SHP77 treated with DMSO at 0.1 percent for 48 hours (cell line): ENCODE results near the gene ZFP1.
"Not testable (repeated sequence)": the region's sequence is repeated elsewhere in the genome, so short reads cannot be mapped to it uniquely, and the experiment has no call there.

Experiments used
- DNase-seq: peaks from one replicate; lab custom pipeline; 2025; lab: John Stamatoyannopoulos, UW

Gene ZFP1

DNA sequence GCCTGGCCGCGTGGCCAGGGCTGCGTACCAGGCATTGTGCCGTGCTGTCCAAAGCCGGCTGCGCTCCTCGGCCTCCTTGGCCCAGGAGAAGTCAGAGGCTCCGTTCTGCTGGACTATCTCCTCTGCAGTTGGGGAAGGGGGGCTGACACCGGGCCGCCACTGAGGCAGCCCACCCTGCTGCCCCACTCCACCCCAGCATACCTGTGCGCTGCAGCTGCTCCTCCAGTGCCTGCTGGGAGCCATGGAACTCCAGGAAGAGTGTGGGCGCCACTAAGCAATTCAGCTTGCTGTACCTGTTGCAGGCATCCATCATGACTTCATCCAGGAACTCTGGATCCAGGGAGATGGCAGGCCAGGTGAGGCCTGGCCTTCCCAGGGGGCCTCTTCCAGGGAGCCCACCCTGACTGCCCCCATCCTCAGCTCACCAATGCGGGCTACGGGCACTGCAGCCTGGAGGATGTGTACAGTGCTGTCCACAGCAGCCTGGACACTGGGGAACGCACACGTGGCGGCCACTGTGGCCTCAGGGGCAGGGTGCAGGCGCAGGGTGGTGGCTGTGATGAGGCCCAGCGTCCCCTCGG lies 34.7 kb upstream of the ZFP1 start:
- DNase-seq, result no peak

DNA sequence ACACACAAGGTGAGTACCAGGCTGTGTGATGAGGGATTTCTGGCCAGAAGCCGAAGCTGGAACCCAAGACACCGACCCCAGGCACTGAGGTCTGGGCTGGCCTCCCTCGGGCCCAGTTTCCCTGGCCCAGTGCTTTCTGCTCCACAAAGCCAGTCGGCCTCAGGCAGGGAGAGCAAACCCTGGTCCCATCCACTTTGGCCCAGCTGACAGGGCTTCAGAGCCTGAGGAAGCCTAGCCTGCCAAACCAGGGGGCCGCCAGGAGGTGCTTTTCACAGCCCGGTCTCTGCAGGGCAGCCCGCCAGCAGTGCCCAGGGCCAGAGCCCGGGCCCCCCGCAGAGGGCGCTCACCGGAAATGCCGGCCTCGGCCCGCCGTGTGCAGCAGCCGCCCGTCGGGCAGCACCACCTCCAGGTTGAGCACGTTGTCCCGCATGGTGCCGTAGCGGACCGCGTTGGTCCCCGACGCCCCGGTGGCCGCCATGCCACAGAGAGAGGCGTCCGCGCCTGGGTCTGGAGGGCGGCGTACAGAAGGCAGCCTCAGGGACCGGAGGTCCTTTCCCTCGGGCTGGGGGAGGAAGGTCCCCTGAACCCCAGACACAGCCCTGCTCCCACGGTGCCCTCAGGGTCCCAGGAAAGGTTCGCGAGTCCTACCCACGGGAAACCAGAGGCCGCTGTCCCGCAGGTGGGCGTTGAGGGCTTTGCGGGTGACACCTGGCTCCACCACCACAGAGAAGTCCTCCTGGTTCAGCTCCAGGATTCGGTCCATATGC lies 34.0 kb upstream of the ZFP1 start:
- DNase-seq, result no peak

DNA sequence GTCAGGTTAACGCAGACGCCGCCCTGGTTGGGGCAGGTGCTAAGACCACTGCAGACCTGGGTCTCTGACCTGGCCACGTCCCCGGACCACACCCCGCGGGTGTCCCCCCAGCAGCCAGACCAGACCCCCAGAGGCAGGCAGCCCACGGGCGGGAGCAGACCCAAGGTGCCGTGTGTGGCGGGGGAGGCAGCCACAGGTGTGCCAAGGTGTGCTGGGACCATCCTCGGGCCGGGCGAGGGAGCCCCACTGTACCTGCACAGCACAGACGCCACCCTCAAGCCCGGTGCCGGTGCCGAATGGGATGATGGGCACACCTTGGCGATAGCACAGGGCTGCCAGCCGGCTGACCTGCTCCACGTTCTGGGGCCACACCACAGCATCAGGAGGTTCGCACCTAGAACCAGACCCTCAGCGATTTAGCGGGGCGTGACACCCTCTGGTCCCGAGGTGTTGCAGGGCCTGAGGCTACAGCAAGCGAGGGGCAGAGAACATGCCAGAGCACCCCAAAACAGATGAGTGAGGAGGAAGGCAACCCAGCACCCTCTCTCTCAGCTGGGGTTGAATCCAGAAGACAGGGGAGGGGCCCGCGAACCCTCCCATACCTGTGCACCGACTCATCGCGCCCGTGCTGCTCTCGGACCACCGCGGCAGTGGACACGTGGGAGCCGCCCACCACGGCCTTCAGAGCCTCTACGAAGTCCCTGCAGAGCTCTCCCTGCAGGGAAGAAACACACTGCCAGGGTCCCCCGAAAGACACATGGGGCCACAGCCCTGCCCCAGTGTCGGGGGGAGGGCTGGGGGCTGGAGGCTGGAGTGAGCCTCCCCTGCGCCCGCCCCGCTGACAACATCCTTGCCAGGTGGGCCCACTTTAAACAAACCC lies 33.1 kb upstream of the ZFP1 start:
- no peak for DNase-seq

DNA sequence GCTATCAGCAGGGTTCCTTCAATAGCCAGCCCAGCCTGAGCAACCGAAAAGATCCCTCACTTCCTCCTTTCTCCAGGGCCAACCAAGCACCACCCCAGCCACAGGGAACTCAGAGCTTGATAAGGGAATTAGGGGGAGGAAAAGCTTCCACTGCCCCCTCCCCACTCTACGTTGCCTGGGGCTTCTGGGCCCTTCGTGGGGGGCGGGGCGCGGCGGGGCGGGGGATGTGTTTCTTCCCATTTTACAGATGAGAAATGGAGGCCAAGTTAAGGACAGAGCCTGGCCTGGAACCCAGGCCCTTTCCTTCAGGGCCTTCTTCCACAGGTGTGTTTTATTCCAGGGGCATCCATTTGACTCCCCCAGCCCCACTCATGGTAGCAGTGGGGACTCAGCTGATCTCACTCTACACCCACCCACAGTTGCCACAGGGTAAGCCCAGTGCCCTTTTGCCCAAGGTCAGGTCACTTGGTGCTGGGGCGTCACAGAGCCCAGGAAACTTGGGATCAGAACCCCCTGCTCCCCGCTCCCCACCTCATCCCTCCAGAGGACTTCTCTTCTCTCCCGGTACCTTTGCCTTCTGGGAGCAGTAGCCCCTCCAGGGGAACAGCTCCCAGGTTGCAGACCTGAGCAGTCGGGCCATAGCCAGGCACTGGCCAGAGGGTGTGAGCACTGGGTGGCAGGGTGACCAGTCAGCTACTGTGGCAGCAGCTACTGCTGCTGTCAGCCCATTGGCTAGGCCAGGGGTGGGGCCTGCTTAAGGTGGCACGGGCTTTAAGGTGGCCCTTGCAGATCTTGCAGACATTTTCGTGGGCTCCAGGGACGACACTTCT lies 32.0 kb upstream of the ZFP1 start, which contains the start of gene LDHD:
Gene LDHD (minus strand): TSS at position 700 of the 830 bp plus-strand sequence. CDS start 60 bp downstream, at position 640.
- peak; percentile 66 for DNase-seq

DNA sequence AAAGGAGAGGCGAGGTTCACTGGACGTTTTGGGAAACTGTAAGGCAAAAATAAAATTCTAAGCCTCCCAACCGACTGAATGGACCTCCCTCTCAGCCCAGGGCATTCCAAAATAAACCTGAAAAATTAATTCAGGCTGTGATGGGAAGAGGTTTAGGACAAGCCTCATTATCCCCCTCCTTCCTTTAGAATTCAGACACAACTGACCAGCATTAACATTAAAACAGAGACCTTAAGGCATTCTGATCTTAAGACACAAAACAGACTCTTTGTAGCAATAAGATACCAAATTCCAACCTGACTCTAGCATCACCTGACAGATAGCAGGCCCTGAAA lies 31.4 kb upstream of the ZFP1 start:
- DNase-seq, result no peak

DNA sequence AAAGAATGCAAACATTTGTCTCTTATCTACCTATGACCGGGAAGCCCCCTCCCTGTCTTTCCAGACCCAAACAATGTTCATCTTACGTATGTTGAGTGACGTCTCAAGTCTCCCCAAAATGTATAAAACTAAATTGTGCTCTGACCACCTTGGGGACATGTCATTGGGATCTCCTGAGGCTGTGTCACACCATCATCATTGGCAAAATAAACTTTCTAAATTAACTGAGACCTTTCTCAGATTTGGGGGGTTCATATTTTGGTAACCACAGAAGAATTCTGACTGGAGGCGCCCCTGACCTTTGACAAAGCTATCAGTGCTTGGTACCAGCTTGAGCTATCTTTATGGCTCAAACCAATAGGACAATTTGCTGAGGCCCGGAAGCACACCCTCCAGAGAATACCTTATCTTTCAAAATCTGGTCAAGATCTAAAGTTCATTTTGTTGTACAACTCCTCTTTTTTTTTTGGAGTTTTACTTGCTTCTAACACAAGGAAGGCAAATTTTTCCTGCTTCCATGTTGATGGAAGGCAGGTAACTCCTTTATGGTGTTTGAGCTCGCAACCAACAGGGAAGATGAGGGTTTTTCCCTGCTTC lies 29.3 kb upstream of the ZFP1 start:
- DNase-seq, result no peak

DNA sequence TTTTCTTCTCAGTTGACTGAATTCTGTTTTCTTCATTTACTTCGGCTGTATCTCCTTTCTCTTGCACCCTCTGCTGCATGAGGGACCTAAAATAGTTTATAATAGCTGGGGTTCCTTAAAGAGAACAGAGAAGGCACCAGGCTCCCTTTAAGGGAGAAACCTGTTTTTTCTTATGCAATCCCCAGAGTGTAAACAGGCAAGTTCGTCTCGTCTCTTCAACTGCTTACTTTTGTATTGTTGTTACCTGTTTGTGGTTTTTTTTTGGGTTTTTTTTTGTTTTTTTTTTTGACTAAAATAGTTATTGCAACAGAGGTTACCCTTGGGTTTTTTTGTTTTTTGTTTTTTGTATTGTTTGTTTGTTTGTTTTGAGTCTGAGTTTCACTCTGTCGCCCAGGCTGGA lies 28.1 kb upstream of the ZFP1 start:
- no peak for DNase-seq

DNA sequence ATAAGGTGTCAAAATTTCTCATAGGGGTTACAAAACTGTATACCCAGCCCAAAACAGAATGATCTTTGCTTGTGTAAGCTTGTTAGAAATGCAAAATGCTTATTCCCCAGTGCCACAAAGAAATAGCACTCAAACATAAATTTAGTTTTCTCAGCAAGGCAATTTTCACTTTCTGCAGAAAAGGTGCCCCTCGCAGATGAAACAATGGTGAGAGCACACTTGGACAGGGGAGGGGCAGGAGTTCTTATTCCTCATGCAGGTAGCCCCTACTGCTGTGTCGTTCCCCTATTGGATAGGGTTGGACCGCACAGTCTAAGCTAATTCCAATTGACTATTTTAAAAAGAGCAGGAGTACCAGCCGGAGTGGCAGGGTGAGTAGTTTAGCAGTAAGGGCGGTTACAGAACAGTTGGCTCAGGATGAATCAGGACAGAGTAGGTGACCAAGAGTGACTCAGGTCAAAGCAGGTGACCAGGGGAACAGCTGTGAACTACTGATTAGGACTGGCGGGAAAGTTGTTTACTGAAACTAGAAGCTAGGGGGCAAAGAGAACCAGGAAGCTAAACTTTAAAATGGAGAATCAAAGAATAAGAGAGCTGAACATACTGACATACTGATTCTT lies 26.3 kb upstream of the ZFP1 start:
- no peak for DNase-seq

DNA sequence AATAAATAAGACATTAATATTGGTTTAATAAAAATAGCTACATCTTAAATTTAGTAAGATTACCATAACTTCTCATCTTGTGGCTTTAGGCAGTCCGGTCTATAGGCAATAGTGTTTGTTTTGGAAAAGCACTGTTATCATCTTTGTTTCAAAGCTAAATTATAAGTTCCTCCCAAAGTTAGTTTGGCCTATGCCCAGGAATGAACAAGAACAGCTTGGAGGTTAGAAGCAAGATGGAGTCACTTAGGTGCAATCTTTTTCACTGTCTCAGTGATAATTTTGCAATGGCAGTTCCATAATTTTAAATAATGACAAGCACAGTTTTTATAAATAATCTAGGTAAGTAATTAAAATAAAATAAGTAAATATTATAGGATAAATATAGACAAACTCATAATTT lies 25.7 kb upstream of the ZFP1 start:
- DNase-seq, result no peak

DNA sequence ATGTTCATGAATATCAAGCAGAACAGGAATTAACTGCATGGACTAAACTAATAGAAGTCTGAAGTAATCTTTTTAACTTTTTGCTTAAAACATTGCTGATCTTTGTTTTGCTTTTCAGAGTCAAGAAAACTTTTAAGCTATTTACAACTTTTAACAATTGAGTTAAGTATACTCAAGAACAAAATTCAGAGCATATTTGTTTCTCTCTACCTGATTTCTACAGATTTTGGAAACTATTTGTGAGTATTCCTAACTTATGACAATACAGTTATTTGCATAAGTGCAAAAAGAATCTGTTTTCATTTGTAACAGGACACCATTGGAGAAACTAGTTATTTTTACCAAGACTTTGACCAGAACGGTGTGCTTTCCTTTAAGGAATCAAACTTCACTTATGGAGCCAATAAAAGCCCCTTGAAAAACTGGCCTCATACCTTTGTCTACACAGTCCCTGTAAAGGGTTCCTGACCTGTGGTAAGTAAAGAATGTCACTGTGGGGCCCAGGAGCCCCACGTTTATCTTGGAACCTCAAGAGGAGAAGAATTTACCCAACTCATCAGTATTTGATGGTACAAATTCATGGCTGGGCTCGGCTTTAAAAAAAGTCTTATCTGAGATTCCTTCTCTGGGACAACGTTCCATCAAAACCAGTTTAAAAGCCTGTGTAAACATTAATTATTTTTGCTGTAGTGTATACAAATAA lies 20.5 kb upstream of the ZFP1 start:
- DNase-seq, result no peak

DNA sequence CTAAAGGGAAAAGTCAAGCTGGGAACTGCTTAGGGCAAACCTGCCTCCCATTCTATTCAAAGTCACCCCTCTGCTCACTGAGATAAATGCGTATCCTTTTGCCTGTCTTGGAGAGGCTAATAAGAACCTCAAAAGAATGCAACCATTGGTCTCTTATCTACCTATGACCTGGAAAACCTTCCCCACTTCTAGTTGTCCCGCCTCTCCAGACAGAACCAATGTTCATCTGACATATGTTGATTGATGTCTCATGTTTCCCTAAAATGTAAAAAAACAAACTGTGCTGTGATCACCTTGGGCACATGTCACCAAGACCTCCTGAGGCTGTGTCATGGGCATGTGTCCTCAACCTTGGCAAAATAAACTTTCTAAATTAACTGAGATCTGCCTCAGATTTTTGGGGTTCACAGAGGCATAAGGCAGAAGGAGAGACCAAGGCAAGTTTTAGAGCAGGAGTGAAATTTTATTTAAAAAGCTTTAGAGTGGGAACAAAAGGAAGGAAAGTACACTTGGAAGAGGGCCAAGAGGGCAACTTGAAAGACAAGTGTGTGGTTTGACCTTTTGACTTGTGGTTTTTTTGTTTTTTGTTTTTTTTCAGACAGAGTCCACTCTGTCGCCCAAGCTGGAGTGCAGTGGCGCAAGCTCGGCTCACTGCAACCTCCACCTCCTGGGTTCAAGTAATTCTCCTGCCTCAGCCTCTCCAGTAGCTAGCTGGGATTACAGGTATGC lies 18.7 kb upstream of the ZFP1 start:
- DNase-seq, result not testable (repeated sequence)

DNA sequence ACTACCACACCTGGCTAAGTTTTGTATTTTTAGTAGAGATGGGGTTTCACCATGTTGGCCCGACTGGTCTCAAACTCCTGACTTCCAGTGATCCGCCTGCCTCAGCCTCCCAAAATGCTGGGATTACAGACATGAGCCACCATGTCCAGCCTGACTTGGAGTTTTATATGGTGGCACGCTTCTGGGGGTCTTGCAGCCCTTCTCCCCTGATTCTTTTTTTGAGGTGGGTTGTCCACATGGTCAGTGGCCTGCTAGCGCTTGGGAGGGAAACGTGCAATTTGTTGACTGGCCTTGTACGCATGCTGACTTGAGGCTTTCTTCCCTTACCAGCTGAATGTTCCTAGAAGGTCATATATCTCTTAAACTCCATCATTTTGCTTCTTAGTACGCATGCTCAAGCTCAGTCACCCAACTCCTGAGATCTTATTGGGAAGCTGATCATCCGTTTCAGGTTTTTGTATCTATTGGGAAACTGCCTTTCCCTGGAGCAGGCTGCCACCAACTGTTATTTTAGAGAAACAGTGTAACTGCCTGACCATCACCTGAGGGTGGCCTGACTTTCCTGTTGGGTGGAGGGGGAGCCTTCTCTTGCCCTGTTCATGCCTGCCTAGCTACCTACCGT lies 18.1 kb upstream of the ZFP1 start:
- no peak for DNase-seq

DNA sequence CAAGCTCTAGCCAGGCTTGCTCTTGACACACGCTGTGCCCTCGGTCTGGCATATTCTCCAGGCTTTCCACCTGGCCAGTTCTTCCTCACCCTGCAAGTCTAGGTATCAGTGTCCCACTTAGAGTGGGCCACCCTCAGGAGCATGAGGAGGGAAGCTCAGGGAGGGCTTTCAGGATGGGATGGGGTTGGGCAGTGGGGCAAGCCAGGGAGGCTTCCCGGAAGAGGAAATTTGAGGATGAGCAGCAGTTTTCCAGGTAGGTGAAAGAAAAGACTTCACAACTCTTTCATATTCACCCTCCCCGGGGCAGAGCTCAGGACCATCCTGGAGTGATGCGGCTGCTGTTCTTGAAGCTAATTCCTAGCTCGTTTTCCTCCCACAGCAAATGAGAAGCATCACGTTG lies 17.2 kb upstream of the ZFP1 start:
- DNase-seq, result no peak

DNA sequence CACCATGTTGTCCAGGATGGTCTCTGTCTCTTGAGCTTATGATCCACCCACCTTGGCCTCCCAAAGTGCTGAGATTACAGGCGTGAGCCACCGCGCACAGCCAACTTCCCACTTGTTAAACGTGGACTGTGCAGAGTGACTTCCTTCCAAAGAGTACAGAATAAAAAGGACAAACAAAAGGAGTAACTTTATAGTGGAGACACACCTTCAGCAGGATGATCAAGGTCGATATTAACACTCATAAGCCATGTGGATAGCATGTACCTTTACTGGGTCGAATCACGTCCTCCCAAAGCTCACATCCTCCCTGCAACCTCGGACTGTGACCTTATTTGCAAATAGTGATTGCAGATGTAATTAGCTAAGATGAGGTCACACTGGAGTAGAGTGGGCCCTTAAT lies 10.1 kb upstream of the ZFP1 start:
- no peak for DNase-seq

DNA sequence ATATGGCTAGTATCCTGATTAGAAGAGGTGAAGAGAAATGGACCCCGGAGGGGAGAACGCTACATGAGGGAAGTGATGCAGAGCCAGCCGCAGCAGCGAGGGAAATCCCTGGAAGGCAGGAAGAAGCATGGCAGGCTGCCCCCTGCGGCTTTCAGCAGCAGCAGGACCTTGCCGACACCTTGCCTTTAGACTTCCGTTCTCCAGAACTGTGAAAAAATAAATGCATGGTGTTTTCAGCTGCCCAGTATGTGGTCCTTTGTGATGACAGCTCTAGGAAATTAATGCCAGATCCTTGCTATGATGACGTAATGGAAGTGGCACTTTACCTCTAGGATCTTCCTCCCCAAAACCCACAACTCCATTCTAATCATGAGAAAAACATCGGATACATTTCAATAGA lies 9.7 kb upstream of the ZFP1 start:
- no peak for DNase-seq

DNA sequence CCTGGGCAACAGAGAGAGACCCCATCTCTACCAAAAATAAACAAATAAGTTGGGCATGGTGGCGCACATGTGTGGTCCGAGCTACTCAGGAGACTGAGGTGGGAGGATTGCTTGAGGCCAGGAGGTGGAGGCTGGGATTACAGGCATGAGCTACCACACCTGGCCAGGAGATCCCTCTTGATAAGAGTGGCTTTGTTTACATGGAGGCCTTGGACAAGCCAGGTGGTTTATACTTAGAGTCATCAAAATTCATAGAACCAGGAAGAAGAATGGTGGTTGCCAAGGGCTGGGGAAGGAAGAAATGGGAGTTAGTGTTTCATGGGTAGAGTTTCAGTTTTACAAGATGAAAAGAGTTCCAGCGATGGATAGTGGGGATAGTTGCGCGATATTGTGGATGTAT lies 8.8 kb upstream of the ZFP1 start:
- no peak for DNase-seq

DNA sequence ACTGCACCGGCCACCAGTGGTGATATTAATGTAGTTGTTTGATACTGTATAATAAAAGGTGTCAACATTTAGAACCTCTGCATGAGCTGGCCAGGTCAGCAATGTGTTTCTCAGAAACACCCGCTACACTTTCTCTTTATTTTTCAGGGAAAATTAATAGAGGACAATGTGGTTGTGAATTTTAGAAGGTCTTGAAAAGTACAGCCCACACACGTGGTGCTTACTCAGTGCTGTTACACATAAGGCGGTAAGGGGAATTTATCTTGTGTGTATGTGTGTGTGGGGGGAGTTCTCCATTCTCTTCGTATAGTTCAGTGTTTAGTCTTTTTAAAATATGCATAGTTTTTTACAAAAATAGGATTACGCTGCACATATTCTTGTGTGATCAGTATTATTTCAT lies 4.4 kb upstream of the ZFP1 start:
- no peak for DNase-seq

DNA sequence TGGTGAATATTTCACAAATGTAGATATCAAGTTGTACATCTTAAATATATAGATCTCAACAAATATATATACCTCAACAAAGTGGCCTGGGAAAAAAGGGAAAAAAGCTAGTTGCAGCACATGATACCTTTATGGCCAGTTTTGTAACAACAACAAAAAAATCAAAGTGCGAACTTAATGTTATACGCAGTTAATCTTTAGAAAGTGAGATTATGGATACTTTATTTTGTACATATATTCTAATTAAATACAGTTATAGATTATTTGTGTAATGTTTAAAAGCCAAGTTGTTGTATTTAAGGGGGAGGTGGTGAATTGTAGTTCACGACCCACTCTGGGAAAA lies 385 bp upstream of the ZFP1 start:
- no peak for DNase-seq

DNA sequence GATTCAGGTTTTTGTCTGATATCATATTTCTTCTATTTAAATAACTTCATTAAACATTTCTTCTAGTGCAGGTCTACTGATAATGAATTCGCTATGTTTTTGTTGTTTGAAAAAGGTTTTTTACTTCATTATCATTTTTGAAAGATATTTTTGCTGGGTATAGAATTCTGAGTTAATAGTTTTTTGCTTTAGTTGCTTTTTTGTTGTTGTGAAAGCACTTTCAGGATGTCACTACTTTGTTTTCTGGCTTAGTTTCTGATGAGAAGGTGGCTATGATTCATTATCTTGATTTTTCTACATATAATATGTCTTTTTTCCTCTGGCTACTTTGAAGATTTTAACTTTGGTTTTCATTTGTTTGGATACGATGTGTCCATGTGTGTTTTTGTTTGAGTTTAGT lies 3.5 kb downstream of the ZFP1 start:
- no peak for DNase-seq

DNA sequence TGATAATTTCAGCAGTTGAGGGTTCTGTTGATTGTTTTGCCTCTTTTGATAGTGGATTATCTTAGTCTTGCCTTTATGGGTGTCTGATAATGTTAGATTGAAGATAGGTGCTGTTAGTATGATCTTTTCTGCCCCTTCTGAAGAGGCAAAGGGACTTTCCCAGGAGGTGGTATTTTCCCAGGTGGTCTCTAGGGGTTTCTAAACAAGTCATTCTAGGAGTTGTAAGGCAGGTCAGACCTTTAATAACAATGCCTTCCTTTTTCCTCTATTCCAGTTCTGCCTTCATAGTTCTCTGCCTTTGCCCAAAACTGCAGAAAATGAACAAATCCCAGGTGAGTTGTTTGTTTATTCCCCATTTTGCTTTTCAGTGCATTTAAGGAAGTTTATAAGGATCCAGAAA lies 4.3 kb downstream of the ZFP1 start:
- DNase-seq, result no peak
